Colonic mucosa (tissue), 4 donors: Measurements from ENCODE around the gene ALKBH6. TPM values are rescaled to one million over a fixed set of nuclear protein-coding genes. Genes with fewer than 3 reads are reported as not detected.

Experiments
- DNase-seq: peaks from one replicate; pipeline ENCODE4 v3.0.0-alpha.2; 2020
- H3K27ac ChIP-seq: fragments of 200-600 bp; one replicate; pipeline ENCODE4 v1.8.0; 2021
- H3K27me3 ChIP-seq: fragments of 200-600 bp; one replicate; pipeline ENCODE4 v1.8.0; 2021
- H3K36me3 ChIP-seq: fragments of 200-600 bp; one replicate; pipeline ENCODE4 v1.8.0; 2021
- H3K4me1 ChIP-seq: fragments of 200-600 bp; one replicate; pipeline ENCODE4 v1.8.0; 2021; ENCODE audit warnings: mild to moderate bottlenecking
- H3K4me3 ChIP-seq: fragments of 200-600 bp; one replicate; pipeline ENCODE4 v1.8.0; 2021
- H3K9ac ChIP-seq, 2 donors: one replicate each; pipeline ENCODE4 v1.7.0; 2013; ENCODE audit warnings: control low read depth in 2 of 2, low read depth in 2 of 2, low read length in 2 of 2
- H3K9me3 ChIP-seq: fragments of 200-600 bp; one replicate; pipeline ENCODE4 v1.8.0; 2021
- CTCF ChIP-seq: fragments of 200-600 bp; IDR thresholded peaks from one replicate; pipeline ENCODE4 v1.8.0; 2022; ENCODE audit warnings: antibody characterized with exemption, mild to moderate bottlenecking
- intact Hi-C: fragments of 100-400 bp; cut with DNase I; formaldehyde crosslinking; loops from one replicate; pipeline ENCODE4 v1.14.1; 2022
- total RNA-seq, 2 donors: library from RNA; stranded (reverse); fragmentation: NEBNext Ultra II Directional in 1 of 2; extraction: Animal tissue kit (Norgen Biotek cat#: 25700) in 1 of 2; gene quantifications; one replicate each; pipeline ENCODE4 v1.2.1, GENCODE V29; 2021
- donor health status: healthy.
- donor health status: DM: no; HTN: no; CAD: no.
- donor health status: DM: no; HTN: no; CAD: no.

ALKBH6 gene
- total RNA-seq, 2 donors from 2014 or later, result 17.0 to 26.2 TPM

- Histone ChIP-seq H3K4me3 (peak within 1 kb of the TSS; percentile 70), H3K9ac (peak within 1 kb of the TSS; percentile 59 to 96), H3K36me3 (no peaks in the 10 kb centered on the region), H3K27me3 (no peaks in the 10 kb centered on the region), H3K4me1 (peaks cover 5% of the 10 kb centered on the region), H3K27ac (peak within 1 kb of the TSS; percentile 95), H3K9me3 (no peaks in the 10 kb centered on the region)
- TF ChIP-seq CTCF, result no peak
- intact Hi-C loops, result loop anchor here (10.0 kb wide), 2 partner anchors 60 kb away; partner anchors contain the start of genes OVOL3, POLR2I, SDHAF1 and TBCB
- DNase-seq, result peak; percentile 94
These were observed 41.0 kb upstream of the ALKBH6 start, which contains the start of gene WDR62 for GRCh38 chr19:36054733-36055686. TSS of gene WDR62 (plus strand) at chr19:36054897. CDS start at chr19:36054972, 75 bp downstream.

GRCh38 chr19:36054119-36054732 is 40.2 kb upstream of the ALKBH6 start, which contains the start of gene THAP8:
TSS of gene THAP8 (minus strand) at chr19:36054285. CDS start at chr19:36054217, 68 bp downstream.
- Histone ChIP-seq H3K4me3 (peak within 1 kb of the TSS; percentile 70), H3K9me3 (no peaks in the 10 kb centered on the region), H3K36me3 (no peaks in the 10 kb centered on the region), H3K9ac (peak within 1 kb of the TSS; percentile 59 to 96), H3K4me1 (peaks cover 5% of the 10 kb centered on the region), H3K27ac (peak within 1 kb of the TSS; percentile 95), H3K27me3 (no peaks in the 10 kb centered on the region)
- intact Hi-C loops, result loop anchor here (10.0 kb wide), 2 partner anchors 59 to 61 kb away; partner anchors contain the start of genes OVOL3, POLR2I, SDHAF1 and TBCB
- TF ChIP-seq CTCF, result peak; percentile 10
- DNase-seq, result peak; percentile 100

- Histone ChIP-seq H3K36me3 (no peaks in the 10 kb centered on the region), H3K9ac (no peak overlapping the region), H3K27me3 (no peaks in the 10 kb centered on the region), H3K27ac (no peak overlapping the region), H3K4me3 (no peak overlapping the region), H3K9me3 (no peaks in the 10 kb centered on the region), H3K4me1 (peaks cover 5% of the 10 kb centered on the region)
- TF ChIP-seq CTCF, result no peak
- no peak for DNase-seq
- intact Hi-C loops, result loop anchor here (10.0 kb wide), 2 partner anchors 57 to 63 kb away; partner anchors contain the start of genes OVOL3, POLR2I, SDHAF1 and TBCB
These were observed 37.6 kb upstream of the ALKBH6 start for GRCh38 chr19:36051637-36052036.

GRCh38 chr19:36051236-36051635 is 37.2 kb upstream of the ALKBH6 start:
- Histone ChIP-seq H3K4me1 (peaks cover 5% of the 10 kb centered on the region), H3K9ac (no peak overlapping the region), H3K27me3 (no peaks in the 10 kb centered on the region), H3K36me3 (no peaks in the 10 kb centered on the region), H3K27ac (no peak overlapping the region), H3K4me3 (no peak overlapping the region), H3K9me3 (no peaks in the 10 kb centered on the region)
- no peak for DNase-seq
- intact Hi-C loops, result loop anchor here (10.0 kb wide), 2 partner anchors 56 to 64 kb away; partner anchors contain the start of genes OVOL3, POLR2I, SDHAF1 and TBCB
- TF ChIP-seq CTCF, result no peak

GRCh38 chr19:36049080-36049698 is 35.2 kb upstream of the ALKBH6 start:
- TF ChIP-seq CTCF, result no peak
- Histone ChIP-seq H3K36me3 (no peaks in the 10 kb centered on the region), H3K4me3 (no peak overlapping the region), H3K27me3 (no peaks in the 10 kb centered on the region), H3K9ac (no peak overlapping the region), H3K9me3 (no peaks in the 10 kb centered on the region), H3K27ac (no peak overlapping the region), H3K4me1 (no peaks in the 10 kb centered on the region)
- DNase-seq, result no peak
- intact Hi-C loops, result no loop called here
